Measurements from ENCODE around the gene ARL6IP5.

ARL6IP5 gene

DNA sequence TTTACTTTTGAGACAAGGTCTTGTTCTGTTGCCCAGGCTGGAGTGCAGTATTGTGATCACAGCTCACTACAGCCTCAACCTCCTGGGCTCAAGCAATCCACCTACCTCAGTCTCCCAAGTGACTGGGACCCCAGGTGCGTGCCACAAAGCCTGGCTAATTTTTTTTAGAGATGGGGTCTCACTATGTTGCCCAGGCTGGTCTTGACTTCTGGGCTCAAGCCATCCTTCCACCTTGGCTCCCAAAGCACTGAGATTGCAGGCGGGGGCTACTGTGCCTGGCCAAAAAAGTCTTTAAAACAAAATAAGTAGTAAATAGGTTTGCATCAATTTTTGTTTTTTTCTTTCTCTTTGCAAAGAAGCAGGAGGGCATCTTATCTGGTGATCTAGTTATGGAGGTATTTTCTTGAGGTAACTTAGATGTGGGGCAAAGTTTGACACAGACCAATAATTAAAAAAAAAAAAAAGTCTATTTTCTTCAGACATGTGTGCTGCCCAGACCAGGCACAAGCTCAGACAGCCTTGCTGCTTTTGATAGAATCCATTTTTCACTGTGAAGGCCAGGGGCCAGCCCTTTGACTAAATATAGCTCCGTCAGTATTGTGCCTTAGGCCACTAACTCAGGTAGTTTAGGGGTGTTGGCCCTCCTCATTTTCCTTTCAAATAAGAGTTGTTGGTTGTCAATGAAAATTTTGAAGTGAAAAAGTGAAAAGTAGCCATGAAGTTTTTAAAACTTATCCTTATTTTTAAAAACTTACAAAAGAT, 2.5 kb downstream of the ARL6IP5 start:
- no peak for DNase-seq

GRCh38 chr3:69088063-69088462, 3.3 kb downstream of the ARL6IP5 start:
- DNase-seq: no peak

GRCh38 chr3:69090021-69090420, 5.3 kb downstream of the ARL6IP5 start:
- DNase-seq: no peak

DNA sequence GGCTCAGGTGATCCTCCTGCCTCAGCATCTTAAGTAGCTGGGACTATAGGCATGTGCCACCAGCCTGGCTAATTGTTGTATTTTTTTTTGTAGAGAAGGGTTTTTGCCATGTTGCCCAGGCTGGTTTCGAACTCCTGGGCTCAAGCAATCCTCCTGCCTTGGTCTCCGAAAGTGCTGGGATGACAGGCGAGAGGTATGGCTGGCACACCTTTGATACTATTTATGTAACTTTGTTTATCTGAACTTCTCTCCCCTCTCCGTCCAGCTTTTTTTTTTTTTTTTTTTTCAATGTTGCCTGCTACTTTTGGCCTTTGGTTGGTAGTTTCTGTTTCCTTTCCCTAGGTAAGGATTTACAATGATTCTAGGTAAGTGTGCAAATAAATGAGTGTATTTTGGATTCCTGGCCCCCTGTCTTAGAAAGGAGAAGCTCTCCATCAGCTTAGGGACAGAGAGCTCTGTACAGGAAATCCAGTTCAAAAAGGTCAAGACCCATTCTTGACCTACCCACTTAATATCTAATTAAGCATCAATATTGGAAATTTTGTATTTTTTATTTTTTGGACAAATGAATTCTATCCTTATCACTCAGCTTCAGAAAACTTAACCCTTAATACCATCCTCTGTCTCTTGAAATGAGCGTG, 6.8 kb downstream of the ARL6IP5 start:
- no peak for DNase-seq

GRCh38 chr3:69092030-69092516, 7.3 kb downstream of the ARL6IP5 start:
- no peak for DNase-seq

DNA sequence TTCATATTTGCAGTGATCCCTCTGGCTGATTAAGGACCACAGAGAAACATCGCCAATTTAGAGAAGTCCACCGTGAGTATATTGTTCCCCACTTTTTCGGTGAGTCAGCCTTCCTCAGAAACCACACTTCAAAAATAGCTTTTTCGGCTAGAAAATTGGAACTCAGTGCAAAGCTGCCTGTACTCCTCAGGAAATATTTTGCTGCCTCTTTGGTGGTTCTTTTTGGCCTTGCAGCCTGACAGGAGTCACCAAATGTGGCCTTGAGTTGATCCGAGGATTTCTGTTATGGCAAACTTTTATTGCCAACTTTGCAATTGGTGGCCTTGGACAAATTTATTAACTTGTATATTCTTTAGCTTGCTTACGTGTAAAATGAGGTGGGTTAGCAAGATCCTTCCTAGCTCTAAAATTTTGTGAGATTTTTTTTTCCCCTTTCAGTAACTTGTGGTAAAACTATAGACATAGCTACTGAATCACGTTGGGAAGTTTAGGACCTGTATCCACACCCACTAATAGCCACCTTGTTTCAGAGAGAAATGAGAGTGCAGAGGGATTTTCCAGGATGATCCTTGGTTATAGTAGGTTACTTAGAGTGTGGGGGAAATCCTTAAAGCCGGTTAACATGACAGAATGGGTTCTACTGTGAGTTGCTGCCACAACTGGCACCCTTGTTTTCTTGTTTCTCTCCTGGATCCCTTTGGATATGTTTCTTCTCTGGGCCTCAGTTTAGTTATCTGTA, 9.9 kb downstream of the ARL6IP5 start:
- DNase-seq: no peak

- no peak for DNase-seq
These were observed 10.9 kb downstream of the ARL6IP5 start for GRCh38 chr3:69095636-69096035.

DNA sequence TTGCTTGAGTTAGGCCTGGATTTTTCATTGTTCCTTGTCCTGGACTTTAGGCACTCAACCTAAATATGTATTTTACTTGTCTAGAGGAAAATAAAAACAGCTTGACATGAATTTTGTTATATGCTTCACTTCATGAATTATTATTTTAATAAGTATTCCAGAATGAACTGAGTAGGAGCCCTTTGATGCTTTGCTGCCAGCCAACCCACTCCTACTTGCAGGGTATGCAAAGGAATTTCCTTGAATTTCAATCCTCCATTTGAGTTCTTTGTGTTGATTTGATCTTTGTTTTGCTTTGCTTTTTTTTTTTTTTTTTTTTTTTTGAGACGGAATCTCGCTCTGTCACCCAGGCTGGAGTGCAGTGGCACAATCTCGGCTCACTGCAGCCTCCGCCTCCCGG, 11.6 kb downstream of the ARL6IP5 start:
- DNase-seq: no peak

DNA sequence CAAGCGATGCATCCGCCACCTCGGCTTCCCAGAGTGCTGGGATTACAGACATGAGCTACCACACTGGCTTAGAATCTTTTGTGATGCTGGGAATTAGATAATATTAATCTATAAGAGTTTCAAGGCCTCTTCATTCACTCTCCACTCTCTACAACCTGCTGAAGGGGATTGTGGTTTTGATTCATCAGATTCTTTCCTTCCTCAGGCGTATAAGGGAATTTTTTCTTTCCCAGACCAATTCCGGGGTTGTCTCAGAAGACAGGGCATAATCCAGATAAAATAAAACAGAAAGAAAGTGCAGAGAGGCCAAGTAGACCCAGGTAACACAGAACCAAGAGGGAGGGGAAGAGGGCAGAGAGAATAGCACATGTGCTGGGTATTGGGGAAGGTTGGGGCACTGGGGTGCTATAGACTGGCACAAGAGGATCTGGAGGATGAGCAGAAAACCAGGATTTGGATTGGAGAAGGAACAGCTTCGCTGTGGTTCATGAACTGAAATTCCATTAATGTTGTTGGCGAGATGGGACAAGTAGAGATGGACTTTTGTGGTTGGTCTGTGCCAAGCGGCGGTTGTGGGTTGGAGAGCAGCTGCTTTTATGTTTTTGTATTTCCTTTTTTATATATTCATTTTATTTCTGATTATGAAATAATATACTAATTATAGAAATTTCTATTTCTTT, 12.8 kb downstream of the ARL6IP5 start:
- DNase-seq: no peak

GRCh38 chr3:69099576-69099975, 14.8 kb downstream of the ARL6IP5 start:
- DNase-seq: no peak

DNA sequence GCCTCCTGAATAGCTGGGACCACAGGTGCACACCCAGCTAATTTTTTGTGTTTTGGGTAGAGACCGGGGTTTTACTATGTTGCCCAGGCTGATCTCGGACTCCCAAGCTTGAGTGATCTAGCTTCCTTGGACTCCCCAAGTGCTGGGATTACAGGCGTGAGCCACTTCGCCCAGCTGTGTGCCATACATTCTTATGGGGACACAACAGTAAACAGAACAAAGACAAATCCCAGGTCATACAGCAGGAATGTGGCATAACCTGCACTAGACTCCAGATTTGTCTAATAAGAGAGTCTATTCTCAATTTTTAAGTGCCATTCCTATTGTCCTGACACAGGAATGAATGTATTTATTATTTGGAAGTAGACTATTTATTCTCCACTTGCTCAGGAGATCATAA, 17.6 kb downstream of the ARL6IP5 start:
- no peak for DNase-seq

DNA sequence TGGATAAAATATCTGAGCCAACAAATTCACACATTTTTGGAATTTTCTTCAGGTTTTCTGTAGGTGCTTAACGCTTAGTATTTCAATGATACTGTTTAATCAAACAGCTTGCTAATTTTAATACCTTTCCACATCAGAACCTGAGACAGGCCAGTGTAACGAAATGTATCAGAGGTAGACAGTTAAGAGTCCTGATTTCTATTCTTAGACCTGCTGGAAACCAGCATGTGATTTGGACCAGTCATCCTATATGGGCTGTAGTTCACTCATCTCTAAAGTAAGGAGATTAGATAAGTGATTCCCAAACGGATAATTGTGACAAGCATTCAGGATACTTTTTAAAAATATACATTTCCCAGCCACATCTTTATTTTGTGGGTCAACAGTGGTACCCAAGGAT, 18.4 kb downstream of the ARL6IP5 start:
- DNase-seq: no peak

- no peak for DNase-seq
These were observed 19.8 kb downstream of the ARL6IP5 start for GRCh38 chr3:69104586-69104985.

GRCh38 chr3:69105320-69105719, 20.6 kb downstream of the ARL6IP5 start:
- no peak for DNase-seq

DNA sequence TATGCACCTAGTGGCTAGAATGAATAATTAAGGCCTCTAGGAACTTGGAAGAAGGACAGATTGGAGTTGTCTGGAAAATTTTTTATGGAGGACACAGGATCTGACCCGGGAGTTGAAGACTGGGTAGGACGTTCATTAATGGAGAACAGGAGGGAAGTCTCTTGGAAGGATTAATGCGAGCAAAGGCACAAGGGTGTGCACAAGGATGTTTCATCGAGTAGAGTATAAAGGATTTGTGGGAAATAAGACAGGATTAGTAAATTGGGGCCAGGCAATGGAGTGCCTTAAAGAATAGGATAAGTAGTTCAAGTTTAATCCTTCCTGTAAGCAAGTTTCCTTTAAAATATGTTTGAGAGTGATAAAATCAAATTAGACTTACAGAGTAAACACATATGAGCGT, 23.1 kb downstream of the ARL6IP5 start:
- DNase-seq: no peak

DNA sequence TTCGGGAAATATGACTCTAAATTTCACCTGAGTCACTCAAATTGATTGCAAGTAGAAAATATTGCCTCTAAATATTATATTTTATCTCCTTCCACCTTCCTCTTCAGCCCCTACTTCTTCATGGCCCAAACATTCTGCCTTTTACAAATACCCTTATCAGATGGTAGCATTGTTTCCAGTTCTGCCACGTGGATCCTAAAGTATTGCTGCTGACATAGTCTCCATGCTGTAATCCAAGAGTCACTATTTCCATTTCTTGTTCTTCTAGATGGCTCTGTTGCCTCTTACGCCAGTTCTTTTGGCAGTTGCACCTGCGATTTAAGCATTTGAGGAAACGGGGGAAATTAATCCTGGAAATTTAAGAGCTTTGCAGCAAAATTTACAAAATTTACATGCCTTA, 24.1 kb downstream of the ARL6IP5 start:
- DNase-seq: no peak

GRCh38 chr3:69110941-69111546, 26.3 kb downstream of the ARL6IP5 start:
- no peak for DNase-seq

GRCh38 chr3:69113536-69113935, 28.8 kb downstream of the ARL6IP5 start:
- DNase-seq: no peak

DNA sequence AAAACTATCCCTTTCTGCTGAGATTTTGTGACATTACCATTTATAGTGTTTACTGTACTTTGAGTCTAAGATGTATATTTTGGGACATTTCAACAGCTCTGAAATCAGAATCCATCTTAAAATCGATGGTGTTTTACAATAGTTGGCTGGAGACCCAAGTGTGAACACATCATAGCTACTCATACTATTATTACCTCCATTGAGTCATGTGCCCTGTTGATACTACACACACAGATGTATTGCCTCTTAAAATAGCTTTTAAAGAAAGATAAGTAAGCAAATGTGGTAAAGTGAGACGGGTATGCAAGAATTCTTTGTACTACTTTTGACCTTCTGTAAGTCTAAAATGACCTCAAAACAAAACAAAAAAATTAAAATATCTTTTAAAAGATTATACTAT, 31.0 kb downstream of the ARL6IP5 start:
- DNase-seq: no peak

DNA sequence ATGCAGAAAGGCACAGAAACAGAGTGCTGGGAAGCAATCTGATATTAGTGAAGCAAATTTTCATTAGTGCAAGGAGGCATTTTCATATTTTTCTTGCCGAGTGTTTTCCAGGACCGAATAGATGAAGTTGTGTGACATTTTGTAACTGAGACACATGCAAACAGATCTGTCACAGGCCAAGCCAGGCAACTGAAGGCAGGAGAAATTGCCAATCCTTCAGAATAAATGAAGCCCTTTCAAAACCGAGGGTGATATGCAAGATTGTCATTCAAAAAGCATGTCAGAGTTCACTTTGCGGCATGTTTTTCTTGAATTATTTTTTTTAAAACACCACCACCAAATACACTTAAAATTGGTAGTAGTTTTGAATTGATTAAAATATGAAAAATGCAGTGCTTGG, 31.4 kb downstream of the ARL6IP5 start:
- DNase-seq: no peak

- DNase-seq: no peak
These were observed 32.2 kb downstream of the ARL6IP5 start for GRCh38 chr3:69116897-69117296.

DNA sequence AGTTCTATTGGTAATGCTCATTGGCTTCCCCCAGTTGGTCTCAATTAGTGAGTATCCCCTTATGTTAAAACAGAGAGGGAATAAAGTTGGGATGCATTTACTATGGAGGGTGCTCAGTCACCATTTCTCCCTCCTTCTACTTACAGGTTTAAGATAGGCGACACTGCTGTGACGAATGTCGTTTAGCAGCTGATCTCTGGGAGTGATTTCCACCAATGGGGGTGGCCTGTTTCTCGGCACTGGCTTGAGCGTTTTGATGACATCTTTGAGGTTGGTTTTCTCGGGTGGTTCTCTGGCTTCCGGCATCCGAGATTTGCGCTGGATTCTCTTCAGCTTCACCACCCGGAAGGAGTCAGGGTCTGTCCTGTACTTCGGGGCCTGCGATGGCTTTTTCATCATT, 33.8 kb downstream of the ARL6IP5 start:
- DNase-seq: no peak

DNA sequence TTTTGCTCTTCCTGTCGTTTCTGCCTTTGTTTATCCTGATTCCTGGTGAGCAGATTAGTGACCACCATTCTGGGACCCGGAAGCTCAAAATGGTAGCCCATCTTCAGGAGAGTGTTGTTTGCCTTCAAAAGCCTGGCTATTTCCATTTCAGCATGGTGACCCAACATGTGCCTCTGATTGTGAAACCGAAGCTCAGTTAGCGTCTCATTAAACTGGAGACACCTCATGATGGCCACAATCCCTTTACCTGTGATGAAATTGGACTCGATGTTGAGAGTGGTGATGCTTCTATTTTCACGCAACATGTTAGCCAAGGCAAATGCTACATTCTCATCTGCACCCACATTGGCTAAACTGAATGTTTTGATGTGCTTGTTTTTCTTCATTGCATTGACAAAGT, 34.4 kb downstream of the ARL6IP5 start:
- DNase-seq: no peak

All from NCI-H510A (cell line).